Testis (tissue), 2 donors: ENCODE results near the gene GATAD1.

Source experiments
- POLR2A ChIP-seq: fragments of 450-650 bp; IDR thresholded peaks from one replicate; pipeline ENCODE4 v1.6.1; 2017; ENCODE audit warnings: antibody characterized with exemption, mild to moderate bottlenecking, moderate library complexity
- TF ChIP-seq, protein P1 (sequence below), 3 experiments: fragments of 450-650 bp in 2 of 3; fragments of 200-600 bp in 1 of 3; sonication (generic) in 1 of 3; IDR thresholded peaks; one replicate each; pipeline ENCODE4 v1.5.1; 2016 to 2019; ENCODE audit warnings: antibody characterized with exemption in 3 of 3, mild to moderate bottlenecking in 2 of 3, moderate library complexity in 1 of 3

GRCh38 chr7:92461027-92462003 is 14.0 kb downstream of the GATAD1 start:
- no peak for TF ChIP-seq POLR2A
- TF ChIP-seq, protein P1, sequence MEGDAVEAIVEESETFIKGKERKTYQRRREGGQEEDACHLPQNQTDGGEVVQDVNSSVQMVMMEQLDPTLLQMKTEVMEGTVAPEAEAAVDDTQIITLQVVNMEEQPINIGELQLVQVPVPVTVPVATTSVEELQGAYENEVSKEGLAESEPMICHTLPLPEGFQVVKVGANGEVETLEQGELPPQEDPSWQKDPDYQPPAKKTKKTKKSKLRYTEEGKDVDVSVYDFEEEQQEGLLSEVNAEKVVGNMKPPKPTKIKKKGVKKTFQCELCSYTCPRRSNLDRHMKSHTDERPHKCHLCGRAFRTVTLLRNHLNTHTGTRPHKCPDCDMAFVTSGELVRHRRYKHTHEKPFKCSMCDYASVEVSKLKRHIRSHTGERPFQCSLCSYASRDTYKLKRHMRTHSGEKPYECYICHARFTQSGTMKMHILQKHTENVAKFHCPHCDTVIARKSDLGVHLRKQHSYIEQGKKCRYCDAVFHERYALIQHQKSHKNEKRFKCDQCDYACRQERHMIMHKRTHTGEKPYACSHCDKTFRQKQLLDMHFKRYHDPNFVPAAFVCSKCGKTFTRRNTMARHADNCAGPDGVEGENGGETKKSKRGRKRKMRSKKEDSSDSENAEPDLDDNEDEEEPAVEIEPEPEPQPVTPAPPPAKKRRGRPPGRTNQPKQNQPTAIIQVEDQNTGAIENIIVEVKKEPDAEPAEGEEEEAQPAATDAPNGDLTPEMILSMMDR (IDR thresholded peaks at IDR 0.05), result peak in 2 of 3 experiments; percentile 29 to 50
